DND-41 (cell line): ENCODE results near the gene LAT.

ENCODE experiments used
- EZH2 ChIP-seq: IDR thresholded peaks from 3 replicates; pipeline ENCODE4 v1.6.1; 2012; ENCODE audit warnings: borderline replicate concordance, low read depth, mild to moderate bottlenecking, moderate library complexity, low read length, inconsistent platforms; ENCODE audit not compliant: severe bottlenecking
- TF ChIP-seq, protein P1 (sequence below): IDR thresholded peaks from 2 replicates; pipeline ENCODE4 v1.5.1; 2012; ENCODE audit warnings: borderline replicate concordance, low read length, moderate library complexity, mild to moderate bottlenecking; ENCODE audit not compliant: poor library complexity, severe bottlenecking; ENCODE audit errors: extremely low read depth

DNA sequence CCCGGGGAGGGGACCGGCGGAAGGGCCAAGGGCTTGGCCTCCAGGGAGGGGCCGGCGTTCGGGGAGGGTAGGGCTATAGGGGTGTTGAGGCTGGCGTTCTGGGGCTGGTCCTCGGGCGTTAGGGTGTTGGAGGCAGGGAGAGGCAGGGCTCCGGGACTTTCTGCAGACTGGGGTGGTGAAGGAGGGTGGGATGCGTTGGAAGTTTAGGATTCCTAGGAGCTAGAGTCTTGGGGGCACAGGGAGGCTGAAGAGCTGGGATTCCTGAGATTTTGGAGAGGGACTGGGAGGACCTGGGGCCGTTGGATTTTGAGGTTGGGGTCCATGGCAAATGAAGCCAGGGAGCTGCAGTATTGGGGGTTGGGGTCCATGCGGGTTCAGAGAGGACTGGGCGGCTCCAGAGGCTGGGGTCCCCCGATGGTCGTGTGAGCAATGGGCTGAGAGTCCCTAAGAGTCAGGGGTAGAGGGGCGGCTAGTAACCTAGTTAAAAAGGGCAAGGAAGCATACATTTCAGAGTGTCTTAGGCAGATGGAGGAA lies 33.4 kb upstream of the LAT start:
- TF ChIP-seq, protein P1, sequence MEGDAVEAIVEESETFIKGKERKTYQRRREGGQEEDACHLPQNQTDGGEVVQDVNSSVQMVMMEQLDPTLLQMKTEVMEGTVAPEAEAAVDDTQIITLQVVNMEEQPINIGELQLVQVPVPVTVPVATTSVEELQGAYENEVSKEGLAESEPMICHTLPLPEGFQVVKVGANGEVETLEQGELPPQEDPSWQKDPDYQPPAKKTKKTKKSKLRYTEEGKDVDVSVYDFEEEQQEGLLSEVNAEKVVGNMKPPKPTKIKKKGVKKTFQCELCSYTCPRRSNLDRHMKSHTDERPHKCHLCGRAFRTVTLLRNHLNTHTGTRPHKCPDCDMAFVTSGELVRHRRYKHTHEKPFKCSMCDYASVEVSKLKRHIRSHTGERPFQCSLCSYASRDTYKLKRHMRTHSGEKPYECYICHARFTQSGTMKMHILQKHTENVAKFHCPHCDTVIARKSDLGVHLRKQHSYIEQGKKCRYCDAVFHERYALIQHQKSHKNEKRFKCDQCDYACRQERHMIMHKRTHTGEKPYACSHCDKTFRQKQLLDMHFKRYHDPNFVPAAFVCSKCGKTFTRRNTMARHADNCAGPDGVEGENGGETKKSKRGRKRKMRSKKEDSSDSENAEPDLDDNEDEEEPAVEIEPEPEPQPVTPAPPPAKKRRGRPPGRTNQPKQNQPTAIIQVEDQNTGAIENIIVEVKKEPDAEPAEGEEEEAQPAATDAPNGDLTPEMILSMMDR, result no peak
- TF ChIP-seq EZH2, result no peak
